Epithelial cell of prostate (primary cell): Measurements from ENCODE around the gene ERBB3.

Experiments
- DNase-seq: peaks from one replicate; pipeline ENCODE4 v3.0.0-alpha.2; 2011; ENCODE audit warnings: low read depth, low spot score
- H3K27ac ChIP-seq: fragments of 450-650 bp; 2 replicates; pipeline ENCODE4 v1.5.1; 2017; ENCODE audit warnings: mild to moderate bottlenecking

Gene ERBB3

DNA sequence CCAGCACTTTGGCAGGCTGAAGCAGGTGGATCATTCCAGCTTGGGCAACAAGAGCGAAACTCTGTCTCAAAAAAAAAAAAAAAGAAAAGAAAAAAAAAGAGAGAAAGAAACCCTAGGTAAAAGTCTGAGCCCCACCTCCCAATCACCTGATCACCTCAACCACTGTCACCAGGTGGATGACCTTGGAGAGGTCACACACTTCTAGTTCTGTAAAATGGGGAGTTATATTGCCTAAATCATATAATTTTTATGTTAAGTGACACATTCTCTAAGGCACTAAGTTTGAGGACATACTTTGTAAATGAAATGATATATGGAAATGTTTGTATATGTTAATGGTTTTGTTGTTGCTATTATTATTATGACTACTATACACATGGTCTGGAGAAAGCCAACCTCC is 1.5 kb upstream of the ERBB3 start:
- peak overlapping the region; percentile 91 for H3K27ac ChIP-seq
- DNase-seq = no peak

DNA sequence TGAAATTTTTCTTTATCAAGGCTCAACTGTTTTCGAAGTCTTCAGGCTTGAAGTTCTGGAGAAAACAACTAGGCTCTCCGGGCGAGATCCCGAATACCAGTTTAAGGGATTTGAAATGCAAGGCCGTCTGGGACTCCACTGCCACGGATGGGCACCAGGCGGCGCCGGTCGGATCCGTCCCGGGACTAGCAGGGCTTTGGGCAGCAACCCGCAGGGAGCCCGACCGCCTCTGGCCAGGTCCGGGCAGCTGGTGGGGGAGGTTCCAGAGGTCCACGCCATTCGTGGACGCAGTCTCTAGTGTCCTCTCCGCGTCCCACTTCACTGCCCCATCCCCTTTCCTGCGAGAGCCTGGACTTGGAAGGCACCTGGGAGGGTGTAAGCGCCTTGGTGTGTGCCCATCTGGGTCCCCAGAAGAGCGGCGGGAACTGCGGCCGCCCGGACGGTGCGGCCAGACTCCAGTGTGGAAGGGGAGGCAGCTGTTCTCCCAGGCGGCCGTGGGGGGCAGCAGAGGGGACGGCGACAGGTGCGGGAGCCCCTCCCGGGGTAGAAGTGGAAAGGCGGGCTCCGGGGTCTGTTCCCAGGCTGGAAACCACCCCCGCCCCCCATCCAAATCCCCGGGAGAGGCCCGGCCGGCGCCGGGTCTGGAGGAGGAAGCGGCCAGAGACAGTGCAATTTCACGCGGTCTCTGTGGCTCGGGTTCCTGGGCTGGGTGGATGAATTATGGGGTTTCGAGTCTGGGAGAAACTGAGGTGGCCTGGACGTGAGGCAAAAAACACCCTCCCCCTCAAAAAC is 838 bp upstream of the ERBB3 start:
- H3K27ac ChIP-seq = peak overlapping the region; percentile 91
- DNase-seq = peak; percentile 36

DNA sequence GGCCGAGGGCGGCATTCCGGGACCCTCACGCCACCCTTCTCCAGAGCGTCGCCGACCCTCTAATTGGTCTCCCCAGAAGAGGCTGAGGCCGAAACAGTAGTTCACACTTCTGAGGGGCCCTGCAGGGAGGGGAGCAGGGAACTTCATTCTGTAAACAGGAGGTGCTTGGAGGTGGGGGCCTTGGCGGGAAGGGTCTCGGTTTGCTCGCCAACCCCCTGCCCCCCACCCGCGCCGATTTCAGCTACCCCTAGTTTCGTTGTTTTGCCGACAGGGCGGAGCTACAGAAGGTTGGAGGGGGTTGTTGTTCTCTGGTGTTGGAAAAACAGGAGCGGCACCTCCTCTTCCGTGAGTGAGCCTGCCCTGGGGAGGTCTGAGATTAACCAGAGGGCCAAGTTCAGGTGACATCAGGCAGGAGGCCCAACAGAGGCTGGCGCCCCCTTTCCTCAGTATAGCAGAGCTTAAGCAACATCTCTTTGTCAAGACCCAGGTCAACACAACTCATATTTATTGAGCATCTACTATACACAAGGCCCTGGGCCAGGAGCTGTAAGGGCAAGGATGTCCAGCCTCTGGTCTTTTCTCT is 682 bp downstream of the ERBB3 start:
- H3K27ac ChIP-seq = peak overlapping the region; percentile 91
- DNase-seq = no peak

DNA sequence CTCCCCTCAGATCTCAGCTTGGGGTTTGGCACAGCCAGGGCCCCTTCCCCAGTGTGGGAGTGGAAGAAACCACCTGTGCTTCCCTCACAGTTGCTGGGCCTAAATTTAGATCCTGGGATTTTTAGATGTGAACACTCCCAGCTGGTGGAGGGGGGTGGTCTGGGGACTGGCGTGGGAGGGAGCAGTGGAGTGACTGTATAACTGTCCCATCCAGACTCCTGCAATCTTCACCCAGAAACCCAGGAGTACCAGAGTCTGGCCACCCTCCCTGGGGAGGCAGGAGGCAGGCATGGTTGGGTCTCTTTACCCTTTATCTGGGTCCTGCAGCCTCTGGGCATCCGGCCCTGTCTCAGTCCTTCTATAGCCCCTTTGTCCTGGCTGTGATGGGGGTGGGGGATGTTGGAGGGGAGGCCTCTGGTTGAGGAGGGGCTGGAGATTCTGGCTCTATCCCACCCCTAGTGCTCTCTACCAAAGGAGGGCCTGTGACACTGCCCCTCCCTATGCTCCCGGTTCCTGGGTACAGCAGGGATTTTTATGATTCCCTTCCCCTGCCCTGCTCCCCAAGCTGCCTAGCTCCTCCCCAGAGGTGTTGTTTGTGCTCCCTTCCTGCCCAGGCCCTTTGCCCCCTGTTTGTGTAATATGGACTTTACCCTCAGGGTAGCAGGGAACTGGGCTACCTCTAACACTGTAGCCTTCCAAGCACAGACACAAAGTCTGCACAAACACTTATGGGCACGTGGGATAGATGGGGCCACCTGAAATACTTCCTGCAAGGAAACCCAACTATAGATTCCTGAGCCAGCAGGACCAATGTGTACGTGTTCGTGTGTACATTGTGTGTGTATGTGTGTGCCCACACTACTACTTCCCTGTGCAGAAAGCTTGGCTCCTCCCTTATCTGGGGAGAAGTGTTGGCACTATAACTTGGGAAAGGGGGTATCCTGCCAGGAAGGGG is 1.7 kb downstream of the ERBB3 start:
- no peak for DNase-seq
- peak overlapping the region; percentile 91 for H3K27ac ChIP-seq

DNA sequence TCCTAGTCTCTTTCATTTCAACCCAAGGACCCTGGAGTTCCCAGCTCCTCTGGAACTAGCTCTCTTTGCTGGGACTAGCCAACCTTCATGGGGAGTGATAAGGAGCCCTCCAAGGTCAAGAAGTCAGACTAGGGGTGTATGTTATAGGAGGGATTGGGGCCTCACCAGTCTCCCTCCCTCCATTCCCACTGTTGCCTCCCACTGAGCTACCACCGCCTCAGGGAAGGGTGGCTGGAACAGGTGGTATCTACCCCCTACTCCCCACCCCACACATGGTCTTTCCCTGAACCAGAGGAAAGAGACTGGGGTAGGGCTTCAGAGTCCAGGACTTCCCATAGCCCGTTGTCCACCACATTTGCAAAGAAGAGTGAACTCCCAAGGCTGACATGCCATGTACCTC is 2.4 kb downstream of the ERBB3 start:
- no peak overlapping the region for H3K27ac ChIP-seq
- no peak for DNase-seq

DNA sequence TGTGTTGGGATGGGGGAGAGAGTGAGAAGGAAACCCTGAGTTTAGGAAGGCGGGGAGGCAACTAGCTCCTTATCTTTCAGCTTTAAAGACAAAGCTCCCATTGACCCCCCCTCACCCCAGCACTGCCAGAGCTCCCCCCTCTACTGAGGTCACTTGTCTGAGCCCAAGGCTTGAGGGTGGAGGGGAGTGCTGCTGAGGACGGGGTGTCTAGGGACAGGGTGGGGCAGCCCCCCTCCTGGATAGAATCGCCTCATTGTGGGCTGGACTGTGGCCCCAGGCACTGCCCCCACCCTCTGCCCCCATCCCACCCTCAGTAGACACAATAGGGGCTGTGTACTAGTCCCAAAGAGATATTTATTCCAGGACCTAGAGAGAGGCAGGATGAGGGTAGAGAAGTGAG is 3.0 kb downstream of the ERBB3 start:
- no peak overlapping the region for H3K27ac ChIP-seq
- no peak for DNase-seq

DNA sequence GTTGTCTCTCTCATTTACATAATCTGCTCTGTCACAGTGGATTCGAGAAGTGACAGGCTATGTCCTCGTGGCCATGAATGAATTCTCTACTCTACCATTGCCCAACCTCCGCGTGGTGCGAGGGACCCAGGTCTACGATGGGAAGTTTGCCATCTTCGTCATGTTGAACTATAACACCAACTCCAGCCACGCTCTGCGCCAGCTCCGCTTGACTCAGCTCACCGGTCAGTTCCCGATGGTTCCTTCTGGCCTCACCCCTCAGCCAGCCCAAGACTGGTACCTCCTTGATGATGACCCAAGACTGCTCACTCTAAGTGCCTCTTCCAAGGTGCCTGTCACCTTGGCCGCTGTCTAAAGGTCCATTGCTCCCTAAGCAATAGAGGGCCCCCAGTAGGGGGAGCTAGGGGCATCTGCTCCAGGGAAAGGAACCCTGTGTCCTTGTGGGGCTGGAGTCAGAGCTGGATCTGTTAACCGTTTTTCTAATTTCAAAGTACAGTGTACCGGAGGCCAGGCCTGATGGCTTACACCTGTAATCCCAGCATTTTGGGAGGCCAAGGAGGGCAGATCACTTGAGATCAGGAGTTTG is 5.1 kb downstream of the ERBB3 start:
- no peak overlapping the region for H3K27ac ChIP-seq
- no peak for DNase-seq

DNA sequence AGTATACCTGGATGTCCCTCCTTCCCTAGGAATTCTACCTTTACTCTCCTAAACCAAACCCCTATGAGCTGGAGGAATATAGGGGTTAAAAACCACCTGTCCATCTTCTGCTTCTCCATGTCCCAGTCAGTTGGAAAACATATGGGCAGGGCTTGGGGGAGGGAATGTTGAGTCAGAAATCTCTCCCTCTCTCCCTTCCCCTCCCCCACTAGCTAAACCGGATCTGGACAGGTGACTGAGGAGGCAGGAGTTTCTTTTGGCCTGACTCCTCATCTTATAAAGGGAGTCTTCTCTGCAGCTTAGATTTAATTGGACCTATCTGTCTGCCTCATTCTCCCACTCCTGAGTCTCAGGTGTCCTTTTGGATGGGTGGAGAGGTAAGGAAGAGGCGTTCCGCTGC is 6.1 kb downstream of the ERBB3 start:
- H3K27ac ChIP-seq = peak overlapping the region; percentile 8
- peak; percentile 55 for DNase-seq

DNA sequence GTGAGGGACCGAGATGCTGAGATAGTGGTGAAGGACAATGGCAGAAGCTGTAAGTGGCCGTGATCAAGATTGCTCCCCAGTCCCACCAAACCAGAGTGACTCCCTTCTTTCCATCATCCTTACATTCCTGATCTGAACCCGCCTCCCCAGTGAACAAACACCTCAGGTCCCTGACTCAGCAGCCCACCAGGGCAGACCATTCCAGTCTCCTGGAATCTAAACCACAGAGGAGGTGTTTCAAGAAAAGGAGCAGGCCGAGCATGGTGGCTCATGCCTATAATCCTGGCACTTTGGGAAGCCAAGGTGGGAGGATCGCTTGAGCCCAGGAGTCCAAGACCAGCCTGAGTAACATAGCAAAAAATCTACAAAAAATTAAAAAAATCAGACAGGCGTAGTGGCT is 6.6 kb downstream of the ERBB3 start:
- DNase-seq = no peak

DNA sequence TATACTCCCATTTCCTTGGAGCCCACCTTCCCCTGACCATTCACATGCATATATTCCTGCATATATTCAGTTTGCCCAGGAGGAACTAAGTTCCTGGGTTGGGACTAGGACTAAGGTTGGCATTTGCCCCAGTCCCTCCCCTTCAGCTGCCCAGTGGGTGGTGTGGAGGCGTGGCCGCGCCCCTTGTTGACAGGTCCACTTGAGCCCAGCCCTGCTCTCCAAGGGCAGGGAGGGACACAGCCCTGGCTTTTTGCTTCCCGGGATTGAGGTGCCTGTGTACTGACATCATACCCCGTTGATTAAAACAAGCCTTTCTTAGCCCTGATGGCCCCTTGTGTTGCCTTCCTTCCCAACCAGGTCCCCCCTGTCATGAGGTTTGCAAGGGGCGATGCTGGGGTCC is 7.3 kb downstream of the ERBB3 start:
- DNase-seq = no peak
- H3K27ac ChIP-seq = no peak overlapping the region

More for the DNA sequence above, 6.6 kb downstream of the ERBB3 start:
- H3K27ac ChIP-seq = peak overlapping the region; percentile 8

DNA sequence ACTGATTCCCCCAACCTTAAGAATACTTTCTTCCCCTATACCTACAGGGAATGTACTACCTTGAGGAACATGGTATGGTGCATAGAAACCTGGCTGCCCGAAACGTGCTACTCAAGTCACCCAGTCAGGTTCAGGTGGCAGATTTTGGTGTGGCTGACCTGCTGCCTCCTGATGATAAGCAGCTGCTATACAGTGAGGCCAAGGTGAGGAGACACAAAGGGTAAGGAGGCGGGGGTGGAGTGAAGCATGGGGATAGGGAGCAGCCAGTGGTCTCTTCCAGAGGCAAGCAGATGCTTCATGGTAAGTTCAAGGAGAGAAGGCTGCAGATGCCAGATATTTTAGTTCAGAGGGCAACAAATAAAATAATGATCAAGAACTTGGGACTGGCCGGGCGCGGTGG is 17.8 kb downstream of the ERBB3 start:
- H3K27ac ChIP-seq = no peak overlapping the region
- DNase-seq = no peak

DNA sequence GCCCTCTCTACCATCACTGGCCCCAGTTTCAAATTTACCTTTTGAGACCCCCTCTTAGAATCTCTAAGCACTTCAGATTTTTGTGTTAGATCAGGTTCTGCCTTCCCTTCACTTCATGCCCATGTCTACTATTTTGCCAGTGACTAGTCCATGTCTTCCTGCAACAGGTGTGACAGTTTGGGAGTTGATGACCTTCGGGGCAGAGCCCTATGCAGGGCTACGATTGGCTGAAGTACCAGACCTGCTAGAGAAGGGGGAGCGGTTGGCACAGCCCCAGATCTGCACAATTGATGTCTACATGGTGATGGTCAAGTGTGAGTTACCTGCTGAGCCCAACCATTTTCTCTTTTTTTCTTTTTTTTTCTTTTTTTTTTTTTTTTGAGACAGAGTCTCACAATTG is 18.6 kb downstream of the ERBB3 start:
- DNase-seq = no peak
- no peak overlapping the region for H3K27ac ChIP-seq

DNA sequence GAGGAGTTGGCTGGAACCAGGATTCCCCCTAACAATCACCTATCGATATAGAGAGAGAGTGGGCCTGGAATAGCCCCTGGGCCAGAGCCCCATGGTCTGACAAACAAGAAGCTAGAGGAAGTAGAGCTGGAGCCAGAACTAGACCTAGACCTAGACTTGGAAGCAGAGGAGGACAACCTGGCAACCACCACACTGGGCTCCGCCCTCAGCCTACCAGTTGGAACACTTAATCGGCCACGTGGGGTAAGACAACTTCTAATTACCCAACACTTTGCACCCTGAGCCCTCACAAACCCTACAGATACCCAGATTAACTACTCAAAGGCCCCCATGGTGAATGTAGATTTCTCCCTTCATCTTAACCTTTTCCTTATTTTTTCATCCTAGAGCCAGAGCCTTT is 19.8 kb downstream of the ERBB3 start:
- no peak overlapping the region for H3K27ac ChIP-seq
- no peak for DNase-seq

DNA sequence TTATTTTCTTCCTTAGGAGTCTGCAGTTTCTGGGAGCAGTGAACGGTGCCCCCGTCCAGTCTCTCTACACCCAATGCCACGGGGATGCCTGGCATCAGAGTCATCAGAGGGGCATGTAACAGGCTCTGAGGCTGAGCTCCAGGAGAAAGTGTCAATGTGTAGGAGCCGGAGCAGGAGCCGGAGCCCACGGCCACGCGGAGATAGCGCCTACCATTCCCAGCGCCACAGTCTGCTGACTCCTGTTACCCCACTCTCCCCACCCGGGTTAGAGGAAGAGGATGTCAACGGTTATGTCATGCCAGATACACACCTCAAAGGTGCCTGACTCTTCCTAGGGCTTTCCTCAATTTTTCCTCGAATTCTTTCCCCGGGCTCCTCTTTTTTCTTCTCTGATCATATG is 21.1 kb downstream of the ERBB3 start:
- H3K27ac ChIP-seq = no peak overlapping the region

DNA sequence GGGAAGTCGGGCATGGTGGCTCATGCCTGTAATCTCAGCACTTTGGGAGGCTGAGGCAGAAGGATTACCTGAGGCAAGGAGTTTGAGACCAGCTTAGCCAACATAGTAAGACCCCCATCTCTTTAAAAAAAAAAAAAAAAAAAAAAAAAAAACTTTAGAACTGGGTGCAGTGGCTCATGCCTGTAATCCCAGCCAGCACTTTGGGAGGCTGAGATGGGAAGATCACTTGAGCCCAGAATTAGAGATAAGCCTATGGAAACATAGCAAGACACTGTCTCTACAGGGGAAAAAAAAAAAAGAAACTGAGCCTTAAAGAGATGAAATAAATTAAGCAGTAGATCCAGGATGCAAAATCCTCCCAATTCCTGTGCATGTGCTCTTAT is 22.7 kb downstream of the ERBB3 start:
- no peak overlapping the region for H3K27ac ChIP-seq
- no peak for DNase-seq

More for the DNA sequence above, 21.1 kb downstream of the ERBB3 start:
- DNase-seq = no peak

DNA sequence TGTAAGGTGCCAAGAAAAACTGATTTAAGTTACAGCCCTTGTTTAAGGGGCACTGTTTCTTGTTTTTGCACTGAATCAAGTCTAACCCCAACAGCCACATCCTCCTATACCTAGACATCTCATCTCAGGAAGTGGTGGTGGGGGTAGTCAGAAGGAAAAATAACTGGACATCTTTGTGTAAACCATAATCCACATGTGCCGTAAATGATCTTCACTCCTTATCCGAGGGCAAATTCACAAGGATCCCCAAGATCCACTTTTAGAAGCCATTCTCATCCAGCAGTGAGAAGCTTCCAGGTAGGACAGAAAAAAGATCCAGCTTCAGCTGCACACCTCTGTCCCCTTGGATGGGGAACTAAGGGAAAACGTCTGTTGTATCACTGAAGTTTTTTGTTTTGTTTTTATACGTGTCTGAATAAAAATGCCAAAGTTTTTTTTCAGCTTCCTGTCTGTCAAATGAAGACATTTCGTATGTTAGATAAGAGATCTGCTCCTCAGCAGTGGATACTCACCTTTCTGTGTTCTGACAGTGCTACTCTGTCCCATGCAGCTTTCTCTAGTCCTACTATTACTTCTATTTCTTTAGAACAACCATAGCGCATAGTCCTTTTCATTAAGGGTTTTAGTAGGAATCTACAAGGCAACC is 23.2 kb downstream of the ERBB3 start:
- peak overlapping the region; percentile 72 for H3K27ac ChIP-seq
- DNase-seq = no peak

DNA sequence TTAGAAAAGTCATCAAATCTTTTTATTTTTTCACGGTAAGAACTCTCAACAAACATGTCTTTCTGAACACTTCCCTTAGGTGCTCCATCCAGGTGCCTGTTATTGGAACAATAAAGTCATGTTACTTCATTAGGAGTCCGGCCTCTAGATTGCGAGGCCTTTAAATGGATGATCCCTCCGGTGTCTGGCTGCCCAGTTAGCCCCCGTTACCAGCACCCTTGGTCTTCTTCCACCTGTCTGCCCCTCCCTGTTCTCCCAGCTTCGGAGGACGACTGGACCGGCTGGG is 23.8 kb downstream of the ERBB3 start:
- no peak for DNase-seq
- peak overlapping the region; percentile 72 for H3K27ac ChIP-seq

DNA sequence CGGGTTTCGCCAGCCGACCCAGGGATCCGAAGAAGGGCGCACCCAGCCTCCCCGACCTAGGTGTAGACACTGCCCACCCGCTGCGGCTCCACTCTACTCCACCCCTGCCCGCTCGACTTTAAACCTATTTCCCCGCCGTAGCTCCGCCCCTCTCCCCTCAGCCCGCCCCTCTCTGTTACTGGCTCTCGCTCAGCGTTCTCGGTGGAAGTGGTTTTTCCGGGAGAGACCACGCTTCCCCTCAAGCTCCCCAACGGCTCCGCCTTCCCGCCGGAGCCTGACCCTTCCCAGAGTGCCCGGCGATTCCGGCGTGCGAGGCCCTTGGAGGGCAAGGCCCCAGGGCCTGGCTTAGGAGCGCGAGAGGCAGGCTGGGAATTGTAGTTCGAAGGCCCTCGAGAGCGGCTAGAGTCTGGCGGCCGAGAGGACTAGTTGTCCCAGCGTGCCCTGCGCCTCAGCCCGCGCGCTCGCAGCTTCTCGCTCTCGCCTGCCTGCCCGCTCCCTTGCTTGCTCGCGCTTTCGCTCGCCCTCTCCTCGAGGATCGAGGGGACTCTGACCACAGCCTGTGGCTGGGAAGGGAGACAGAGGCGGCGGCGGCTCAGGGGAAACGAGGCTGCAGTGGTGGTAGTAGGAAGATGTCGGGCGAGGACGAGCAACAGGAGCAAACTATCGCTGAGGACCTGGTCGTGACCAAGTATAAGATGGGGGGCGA is 24.3 kb downstream of the ERBB3 start, which contains the start of gene PA2G4:
Gene PA2G4 (plus strand): TSS at position 451 of the 706 bp plus-strand sequence. CDS start 179 bp downstream, at position 630.
- H3K27ac ChIP-seq = peak within 1 kb of the TSS; percentile 72
- DNase-seq = peak; percentile 85

DNA sequence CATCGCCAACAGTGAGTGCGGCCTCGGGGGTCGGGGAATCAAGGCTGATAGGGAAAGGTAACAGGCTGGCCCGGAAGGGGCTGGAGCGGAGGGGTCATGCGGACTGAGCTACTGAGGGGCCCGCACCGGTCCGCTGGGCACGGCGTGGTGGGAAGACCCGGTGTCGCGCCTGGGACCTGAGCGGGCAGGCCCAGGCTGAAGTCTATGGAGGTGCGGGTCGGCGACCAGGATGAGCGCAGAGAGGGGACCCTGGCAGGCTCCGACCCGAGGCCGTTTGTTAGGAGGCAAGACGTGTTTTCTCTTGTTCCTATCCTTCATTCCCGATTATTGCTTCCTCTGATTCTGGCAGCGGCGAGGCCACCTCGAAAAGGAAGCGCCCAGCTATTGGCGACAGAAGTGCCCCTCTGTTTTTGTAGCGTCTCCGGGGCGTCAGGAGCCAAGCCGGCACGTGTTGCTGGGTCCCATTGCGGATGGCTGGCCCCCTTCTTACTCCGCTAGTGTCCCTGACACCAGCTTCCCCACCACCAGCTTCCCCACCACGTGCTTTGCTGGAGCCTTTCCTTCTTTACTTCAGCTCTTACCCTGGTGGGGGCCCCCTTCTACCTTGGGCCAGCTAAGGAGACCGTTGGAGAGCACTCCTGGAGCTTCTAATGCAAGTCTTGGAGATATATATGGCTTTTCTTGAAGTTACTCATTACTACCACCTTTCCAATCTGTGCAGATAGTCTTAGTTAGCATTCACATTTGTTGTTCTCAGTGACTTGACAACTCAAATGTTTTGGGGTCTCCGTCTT is 25.0 kb downstream of the ERBB3 start:
- no peak for DNase-seq
- peak overlapping the region; percentile 72 for H3K27ac ChIP-seq
